Colonic mucosa (tissue), 4 donors: ENCODE data around the gene HTRA2. TPM values are rescaled to one million over a fixed set of nuclear protein-coding genes. Genes with fewer than 3 reads are reported as not detected.

Experiments used
- DNase-seq: peaks from one replicate; pipeline ENCODE4 v3.0.0-alpha.2; 2020
- H3K27ac ChIP-seq: fragments of 200-600 bp; one replicate; pipeline ENCODE4 v1.8.0; 2021
- H3K27me3 ChIP-seq: fragments of 200-600 bp; one replicate; pipeline ENCODE4 v1.8.0; 2021
- H3K36me3 ChIP-seq: fragments of 200-600 bp; one replicate; pipeline ENCODE4 v1.8.0; 2021
- H3K4me1 ChIP-seq: fragments of 200-600 bp; one replicate; pipeline ENCODE4 v1.8.0; 2021; ENCODE audit warnings: mild to moderate bottlenecking
- H3K4me3 ChIP-seq: fragments of 200-600 bp; one replicate; pipeline ENCODE4 v1.8.0; 2021
- H3K9ac ChIP-seq, 2 donors: one replicate each; pipeline ENCODE4 v1.7.0; 2013; ENCODE audit warnings: control low read depth in 2 of 2, low read depth in 2 of 2, low read length in 2 of 2
- H3K9me3 ChIP-seq: fragments of 200-600 bp; one replicate; pipeline ENCODE4 v1.8.0; 2021
- CTCF ChIP-seq: fragments of 200-600 bp; IDR thresholded peaks from one replicate; pipeline ENCODE4 v1.8.0; 2022; ENCODE audit warnings: antibody characterized with exemption, mild to moderate bottlenecking
- intact Hi-C: fragments of 100-400 bp; cut with DNase I; formaldehyde crosslinking; loops from one replicate; pipeline ENCODE4 v1.14.1; 2022
- total RNA-seq, 2 donors: library from RNA; stranded (reverse); fragmentation: NEBNext Ultra II Directional in 1 of 2; extraction: Animal tissue kit (Norgen Biotek cat#: 25700) in 1 of 2; gene quantifications; one replicate each; pipeline ENCODE4 v1.2.1, GENCODE V29; 2021
- donor health status: healthy.
- donor health status: DM: no; HTN: no; CAD: no.
- donor health status: DM: no; HTN: no; CAD: no.

HTRA2 gene
- total RNA-seq, 2 donors from 2014 or later, result 26.3 to 41.5 TPM

- Histone ChIP-seq H3K27me3 (no peaks in the 10 kb centered on the region), H3K9ac (peak overlapping the region; percentile 93 to 95), H3K4me3 (peak overlapping the region; percentile 91), H3K9me3 (no peaks in the 10 kb centered on the region), H3K27ac (peak overlapping the region; percentile 75), H3K36me3 (peaks cover 9% of the 10 kb centered on the region), H3K4me1 (no peaks in the 10 kb centered on the region)
- TF ChIP-seq CTCF, result no peak
- intact Hi-C loops, result no loop called here
- no peak for DNase-seq
Measured at GRCh38 chr2:74528600-74529356, 955 bp upstream of the HTRA2 start.

- Histone ChIP-seq H3K9me3 (no peaks in the 10 kb centered on the region), H3K9ac (peak overlapping the region; percentile 84 to 95), H3K36me3 (peaks cover 9% of the 10 kb centered on the region), H3K4me1 (no peaks in the 10 kb centered on the region), H3K4me3 (peak overlapping the region; percentile 91), H3K27me3 (no peaks in the 10 kb centered on the region), H3K27ac (peak overlapping the region; percentile 75)
- TF ChIP-seq CTCF, result no peak
- peak; percentile 62 for DNase-seq
- intact Hi-C loops, result loop anchor here (5.0 kb wide), 1 partner anchor 48 kb away; the partner anchor contains the start of genes CCDC142 and TTC31
Measured at GRCh38 chr2:74530239-74531187, 780 bp downstream of the HTRA2 start.

GRCh38 chr2:74531666-74532065, 1.9 kb downstream of the HTRA2 start:
- intact Hi-C loops, result loop anchor here (5.0 kb wide), 1 partner anchor 49 kb away; the partner anchor contains the start of genes CCDC142 and TTC31
- H3K4me3 ChIP-seq, result no peak overlapping the region
- no peaks in the 10 kb centered on the region for H3K9me3 ChIP-seq
- DNase-seq, result no peak
- H3K9ac ChIP-seq, result no peak overlapping the region
- H3K27ac ChIP-seq, result no peak overlapping the region
- H3K36me3 ChIP-seq, result peaks cover 6% of the 10 kb centered on the region
- H3K4me1 ChIP-seq, result no peaks in the 10 kb centered on the region
- no peak for TF ChIP-seq CTCF
- no peaks in the 10 kb centered on the region for H3K27me3 ChIP-seq

- intact Hi-C loops, result loop anchor here (5.0 kb wide), 1 partner anchor 50 kb away; the partner anchor contains the start of genes CCDC142 and TTC31
- H3K27ac ChIP-seq, result no peak overlapping the region
- no peak overlapping the region for H3K4me3 ChIP-seq
- DNase-seq, result no peak
- peaks cover under 1% of the 10 kb centered on the region for H3K36me3 ChIP-seq
- H3K9ac ChIP-seq, result no peak overlapping the region
- no peaks in the 10 kb centered on the region for H3K4me1 ChIP-seq
- H3K27me3 ChIP-seq, result no peaks in the 10 kb centered on the region
- H3K9me3 ChIP-seq, result no peaks in the 10 kb centered on the region
- TF ChIP-seq CTCF, result peak; percentile 22
Measured at GRCh38 chr2:74532222-74532621, 2.5 kb downstream of the HTRA2 start.

GRCh38 chr2:74533464-74533863, 3.7 kb downstream of the HTRA2 start:
- Histone ChIP-seq H3K27ac (no peak overlapping the region), H3K9me3 (no peaks in the 10 kb centered on the region)

More at GRCh38 chr2:74533464-74533863, 3.7 kb downstream of the HTRA2 start:
- no peak for DNase-seq
- no peak for TF ChIP-seq CTCF
- Histone ChIP-seq H3K9ac (no peak overlapping the region), H3K36me3 (no peaks in the 10 kb centered on the region), H3K27me3 (no peaks in the 10 kb centered on the region), H3K4me1 (no peaks in the 10 kb centered on the region), H3K4me3 (no peak overlapping the region)
- intact Hi-C loops, result loop anchor here (5.0 kb wide), 1 partner anchor 51 kb away; the partner anchor contains the start of genes CCDC142 and TTC31
